GM10266 (cell line): ENCODE measurements around the gene DKKL1.
A peak's percentile ranks its signal among the peaks of the same experiment; 100 is the strongest.

ENCODE experiments used
- DNase-seq: peaks from one replicate; pipeline ENCODE4 v3.0.0; 2012; ENCODE audit errors: extremely low spot score
- CTCF ChIP-seq: IDR thresholded peaks from 2 replicates; pipeline ENCODE4 v1.5.1; 2012; ENCODE audit warnings: mild to moderate bottlenecking, low read depth; ENCODE audit not compliant: control insufficient read depth, insufficient read depth; ENCODE audit errors: missing control alignments

Gene DKKL1

GRCh38 chr19:49395581-49396407 lies 32.1 kb downstream of the DKKL1 start:
- TF ChIP-seq CTCF: no peak
- no peak for DNase-seq

- no peak for DNase-seq
- no peak for TF ChIP-seq CTCF
These were observed 33.2 kb downstream of the DKKL1 start for GRCh38 chr19:49396738-49397505.

GRCh38 chr19:49398001-49398615 lies 34.4 kb downstream of the DKKL1 start:
- DNase-seq: no peak
- no peak for TF ChIP-seq CTCF

- DNase-seq: no peak
- no peak for TF ChIP-seq CTCF
These were observed 35.3 kb downstream of the DKKL1 start for GRCh38 chr19:49398931-49399330.

GRCh38 chr19:49400029-49400428 lies 36.4 kb downstream of the DKKL1 start:
- no peak for DNase-seq
- no peak for TF ChIP-seq CTCF

GRCh38 chr19:49403404-49404187 lies 39.9 kb downstream of the DKKL1 start:
- peak; percentile 13 for DNase-seq
- no peak for TF ChIP-seq CTCF
